ENCODE results near the gene PFKL. TPM values are rescaled to one million over a fixed set of nuclear protein-coding genes. Genes with fewer than 3 reads are reported as not detected.

PFKL gene
- total RNA-seq, 1 experiment from 2014 or later, result 68.8 TPM

DNA sequence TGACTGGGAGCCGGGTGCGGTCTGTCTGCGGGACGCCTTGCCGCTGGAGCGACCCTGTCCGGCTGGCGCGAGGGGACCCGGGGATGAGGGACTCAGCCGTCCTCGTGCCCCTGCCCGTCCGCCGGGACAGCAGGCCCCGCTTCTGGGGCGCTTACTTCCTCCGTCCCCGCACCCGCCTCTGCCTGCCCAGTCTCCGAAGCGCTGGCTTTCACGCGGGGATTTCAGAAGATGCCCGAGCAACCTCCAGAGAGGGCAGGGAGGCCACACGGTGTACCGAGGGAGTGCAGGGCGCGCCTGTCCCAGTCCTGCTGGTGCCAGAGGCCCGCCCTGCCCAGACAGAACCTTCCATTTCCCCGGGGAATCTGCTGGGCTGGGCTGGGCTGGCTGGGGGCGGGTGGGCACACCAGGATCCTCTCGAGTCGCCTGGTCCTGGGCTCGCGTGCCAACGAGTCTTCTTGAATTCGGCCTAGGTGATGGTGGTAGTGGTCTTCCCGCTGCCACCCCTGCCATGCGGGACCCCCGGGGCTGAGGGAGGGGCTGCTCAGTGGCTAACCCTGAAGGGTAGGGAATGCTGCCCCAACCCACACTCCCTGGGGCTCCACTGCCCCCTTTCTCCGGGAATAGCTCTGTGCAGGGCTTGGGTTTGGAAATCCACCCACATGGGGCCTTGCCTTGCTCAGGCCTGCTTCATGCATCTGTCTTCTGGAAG, 51.1 kb downstream of the PFKL start:
- Histone ChIP-seq H4K20me1 (ENCODE audit: insufficient read depth, low read depth, low read length) (no peaks in the 10 kb centered on the region), H3K4me3 (ENCODE audit: low read length) (no peak overlapping the region), H3K79me2 (ENCODE audit: low read length) (no peaks in the 10 kb centered on the region), H2AFZ (ENCODE audit: low read length) (no peak overlapping the region), H3K9ac (ENCODE audit: low read length) (no peak overlapping the region), H3K9me3 (ENCODE audit: low read length) (no peaks in the 10 kb centered on the region), H3K27ac (ENCODE audit: low read length) (no peak overlapping the region), H3K9me2 (replicated peaks; ENCODE audit: insufficient read depth, low read length) (no peaks in the 10 kb centered on the region), H3K27me3 (ENCODE audit: low read length) (no peaks in the 10 kb centered on the region), H3K4me2 (ENCODE audit: low read depth, low read length, poor library complexity, severe bottlenecking) (no peak overlapping the region), H3K36me3 (ENCODE audit: insufficient read depth, low read length) (no peaks in the 10 kb centered on the region), H3K4me1 (ENCODE audit: low read length) (no peaks in the 10 kb centered on the region; the same call in 1 of the 2 replicates)
- DNase-seq, result no peak

DNA sequence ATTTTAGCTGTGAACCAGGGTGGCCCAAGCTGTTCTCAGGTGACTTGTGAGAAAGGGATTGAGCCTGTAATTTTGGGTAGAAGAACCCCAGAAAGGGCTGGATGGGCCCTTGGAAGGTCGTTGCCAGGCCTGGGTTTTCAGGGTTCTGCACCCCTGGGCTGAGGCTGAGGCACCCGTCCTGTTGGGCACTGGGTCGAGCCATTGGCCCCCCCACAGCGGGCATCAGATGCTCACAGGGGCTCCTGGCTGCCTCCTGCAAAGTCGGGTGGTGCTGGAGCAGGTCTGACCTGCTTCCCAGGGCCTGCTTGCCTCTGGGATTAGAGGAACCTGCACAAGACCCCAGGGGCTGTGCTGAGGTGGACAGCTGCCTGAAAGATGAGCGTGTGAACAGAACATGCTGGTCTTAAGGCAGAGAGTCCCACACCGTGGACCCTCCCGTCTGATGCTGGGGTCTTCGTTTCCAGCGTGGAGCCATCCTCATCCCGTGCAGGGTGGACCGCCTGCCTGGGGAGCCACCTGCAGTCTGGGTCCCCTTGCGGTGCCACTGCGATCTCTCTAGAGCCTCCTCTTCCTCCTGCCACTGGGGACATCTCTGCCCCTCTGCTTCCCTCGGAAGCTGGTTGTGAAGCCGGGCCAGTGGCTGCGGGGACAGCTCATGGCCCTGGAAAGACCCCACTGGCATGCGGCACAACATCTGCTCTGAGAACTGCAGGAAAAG, 51.8 kb downstream of the PFKL start:
- no peaks in the 10 kb centered on the region for H3K27me3 ChIP-seq (ENCODE audit: low read length)
- no peaks in the 10 kb centered on the region for H3K36me3 ChIP-seq (ENCODE audit: insufficient read depth, low read length)
- no peaks in the 10 kb centered on the region for H3K9me3 ChIP-seq (ENCODE audit: low read length)
- H3K4me3 ChIP-seq (ENCODE audit: low read length), result no peak overlapping the region
- H3K79me2 ChIP-seq (ENCODE audit: low read length), result no peaks in the 10 kb centered on the region
- H3K4me2 ChIP-seq (ENCODE audit: low read depth, low read length, poor library complexity, severe bottlenecking), result no peak overlapping the region
- H3K9me2 ChIP-seq (replicated peaks; ENCODE audit: insufficient read depth, low read length), result no peaks in the 10 kb centered on the region
- H2AFZ ChIP-seq (ENCODE audit: low read length), result no peak overlapping the region
- H4K20me1 ChIP-seq (ENCODE audit: insufficient read depth, low read depth, low read length), result no peaks in the 10 kb centered on the region
- no peaks in the 10 kb centered on the region; the same call in 1 of the 2 replicates for H3K4me1 ChIP-seq (ENCODE audit: low read length)
- DNase-seq, result no peak
- H3K27ac ChIP-seq (ENCODE audit: low read length), result no peak overlapping the region
- no peak overlapping the region for H3K9ac ChIP-seq (ENCODE audit: low read length)

DNA sequence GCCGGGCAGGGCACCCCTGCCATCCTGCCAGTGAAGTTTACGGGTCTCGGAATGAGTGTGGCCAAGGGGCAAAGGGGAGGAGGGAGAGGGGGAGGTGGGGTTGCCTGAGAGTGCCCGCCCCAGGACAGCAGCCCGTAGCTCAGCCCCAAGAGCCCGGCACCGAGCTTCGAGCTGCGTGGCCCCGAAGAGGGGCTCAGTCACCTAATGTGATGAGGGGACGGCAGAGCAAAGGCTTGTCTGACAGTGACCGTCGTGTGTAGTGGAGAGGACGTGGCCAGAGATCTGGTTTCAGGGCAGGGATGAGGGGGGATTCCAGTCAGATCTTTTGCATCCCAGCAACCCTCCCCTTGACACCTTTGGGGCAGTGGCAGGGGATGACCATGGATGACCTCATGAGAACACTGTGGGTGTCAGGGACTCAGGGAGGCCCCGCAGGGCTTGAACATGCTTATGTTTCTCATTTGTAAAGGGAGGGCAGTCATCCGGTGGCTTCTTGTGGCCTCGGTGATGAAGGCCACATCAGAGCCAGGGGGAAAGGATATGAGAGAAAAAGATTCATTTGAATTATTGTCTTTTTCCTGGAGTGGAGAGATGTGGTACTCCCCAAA, 52.5 kb downstream of the PFKL start:
- no peaks in the 10 kb centered on the region for H3K27me3 ChIP-seq (ENCODE audit: low read length)
- no peaks in the 10 kb centered on the region for H3K9me3 ChIP-seq (ENCODE audit: low read length)
- no peaks in the 10 kb centered on the region for H3K9me2 ChIP-seq (replicated peaks; ENCODE audit: insufficient read depth, low read length)
- H4K20me1 ChIP-seq (ENCODE audit: insufficient read depth, low read depth, low read length), result no peaks in the 10 kb centered on the region
- no peak overlapping the region for H2AFZ ChIP-seq (ENCODE audit: low read length)
- H3K4me1 ChIP-seq (ENCODE audit: low read length), result no peaks in the 10 kb centered on the region; the same call in 1 of the 2 replicates
- H3K36me3 ChIP-seq (ENCODE audit: insufficient read depth, low read length), result no peaks in the 10 kb centered on the region
- DNase-seq, result no peak
- H3K4me2 ChIP-seq (ENCODE audit: low read depth, low read length, poor library complexity, severe bottlenecking), result no peak overlapping the region
- H3K27ac ChIP-seq (ENCODE audit: low read length), result no peak overlapping the region
- H3K4me3 ChIP-seq (ENCODE audit: low read length), result no peak overlapping the region
- no peak overlapping the region for H3K9ac ChIP-seq (ENCODE audit: low read length)
- H3K79me2 ChIP-seq (ENCODE audit: low read length), result no peaks in the 10 kb centered on the region

DNA sequence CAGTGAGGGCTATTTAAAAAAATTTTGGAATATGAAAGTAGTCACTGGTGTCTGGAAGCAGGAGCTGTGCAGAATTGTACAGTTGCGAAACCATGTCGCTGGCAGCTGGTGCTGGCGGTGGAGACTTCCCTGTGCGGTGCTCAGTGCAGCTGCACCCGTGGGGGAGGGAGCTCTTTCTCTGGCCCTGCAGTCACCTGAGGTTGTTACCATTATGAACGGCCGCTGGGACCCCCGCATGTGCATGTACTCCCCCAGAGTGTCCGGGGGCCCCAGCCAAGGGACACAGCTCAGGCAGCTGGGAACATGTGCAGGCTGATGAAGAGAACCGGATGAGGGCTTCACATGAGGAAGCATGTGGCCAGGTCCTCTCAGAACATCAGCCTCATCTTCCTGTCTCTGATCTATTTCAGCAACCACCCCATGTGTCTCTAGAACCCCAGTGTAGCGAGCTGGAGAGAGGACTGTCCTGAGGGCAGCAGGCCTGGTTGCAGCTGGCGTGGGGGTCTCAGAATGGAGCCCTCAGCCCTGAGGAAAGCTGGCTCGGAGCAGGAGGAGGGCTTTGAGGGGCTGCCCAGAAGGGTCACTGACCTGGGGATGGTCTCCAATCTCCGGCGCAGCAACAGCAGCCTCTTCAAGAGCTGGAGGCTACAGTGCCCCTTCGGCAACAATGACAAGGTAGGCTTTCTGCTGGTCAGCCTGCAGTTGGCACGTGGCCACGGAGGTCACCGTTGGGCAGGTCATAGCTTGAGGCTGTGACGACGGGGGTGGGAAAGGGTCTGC, 53.5 kb downstream of the PFKL start, which contains the start of gene TRPM2:
TRPM2 (plus strand) TSS at position 431 of the 780 bp plus-strand sequence; CDS start at position 511, 80 bp downstream.
- Histone ChIP-seq H3K4me1 (ENCODE audit: low read length) (no peaks in the 10 kb centered on the region; the same call in 1 of the 2 replicates), H3K9me3 (ENCODE audit: low read length) (no peaks in the 10 kb centered on the region), H3K9me2 (replicated peaks; ENCODE audit: insufficient read depth, low read length) (no peaks in the 10 kb centered on the region), H4K20me1 (ENCODE audit: insufficient read depth, low read depth, low read length) (no peaks in the 10 kb centered on the region), H3K36me3 (ENCODE audit: insufficient read depth, low read length) (no peaks in the 10 kb centered on the region), H2AFZ (ENCODE audit: low read length) (no peak within 1 kb of the TSS), H3K79me2 (ENCODE audit: low read length) (no peaks in the 10 kb centered on the region), H3K27me3 (ENCODE audit: low read length) (no peaks in the 10 kb centered on the region), H3K4me2 (ENCODE audit: low read depth, low read length, poor library complexity, severe bottlenecking) (no peak within 1 kb of the TSS), H3K9ac (ENCODE audit: low read length) (no peak within 1 kb of the TSS), H3K27ac (ENCODE audit: low read length) (no peak within 1 kb of the TSS), H3K4me3 (ENCODE audit: low read length) (no peak within 1 kb of the TSS)
- DNase-seq, result no peak

DNA sequence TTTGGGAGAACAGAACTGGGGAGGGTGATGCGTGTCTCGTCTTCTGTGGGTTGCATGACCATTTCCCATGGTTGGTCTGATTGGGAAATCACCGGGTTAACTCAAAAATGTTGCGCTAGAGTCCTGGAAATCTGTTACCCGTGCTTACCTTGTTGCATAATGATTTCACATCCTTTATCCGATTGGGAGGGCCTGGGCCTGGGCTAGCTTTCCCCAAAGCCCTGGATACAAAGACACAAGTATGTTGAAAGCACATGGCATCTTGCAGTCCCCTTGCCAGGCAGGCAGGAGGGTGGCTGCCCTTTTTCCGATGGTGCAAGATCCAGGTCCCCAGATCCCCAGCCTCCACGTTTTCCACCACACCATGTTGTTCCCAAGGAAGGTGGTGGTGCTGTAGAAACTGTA, 54.1 kb downstream of the PFKL start:
- H3K4me2 ChIP-seq (ENCODE audit: low read depth, low read length, poor library complexity, severe bottlenecking), result no peak overlapping the region
- H2AFZ ChIP-seq (ENCODE audit: low read length), result no peak overlapping the region
- no peaks in the 10 kb centered on the region for H3K9me2 ChIP-seq (replicated peaks; ENCODE audit: insufficient read depth, low read length)
- H3K4me3 ChIP-seq (ENCODE audit: low read length), result no peak overlapping the region
- H3K79me2 ChIP-seq (ENCODE audit: low read length), result no peaks in the 10 kb centered on the region
- H3K4me1 ChIP-seq (ENCODE audit: low read length), result no peaks in the 10 kb centered on the region; the same call in 1 of the 2 replicates
- no peak overlapping the region for H3K9ac ChIP-seq (ENCODE audit: low read length)
- no peak for DNase-seq
- H3K27ac ChIP-seq (ENCODE audit: low read length), result no peak overlapping the region
- H3K36me3 ChIP-seq (ENCODE audit: insufficient read depth, low read length), result no peaks in the 10 kb centered on the region
- H4K20me1 ChIP-seq (ENCODE audit: insufficient read depth, low read depth, low read length), result no peaks in the 10 kb centered on the region
- H3K27me3 ChIP-seq (ENCODE audit: low read length), result no peaks in the 10 kb centered on the region
- no peaks in the 10 kb centered on the region for H3K9me3 ChIP-seq (ENCODE audit: low read length)

DNA sequence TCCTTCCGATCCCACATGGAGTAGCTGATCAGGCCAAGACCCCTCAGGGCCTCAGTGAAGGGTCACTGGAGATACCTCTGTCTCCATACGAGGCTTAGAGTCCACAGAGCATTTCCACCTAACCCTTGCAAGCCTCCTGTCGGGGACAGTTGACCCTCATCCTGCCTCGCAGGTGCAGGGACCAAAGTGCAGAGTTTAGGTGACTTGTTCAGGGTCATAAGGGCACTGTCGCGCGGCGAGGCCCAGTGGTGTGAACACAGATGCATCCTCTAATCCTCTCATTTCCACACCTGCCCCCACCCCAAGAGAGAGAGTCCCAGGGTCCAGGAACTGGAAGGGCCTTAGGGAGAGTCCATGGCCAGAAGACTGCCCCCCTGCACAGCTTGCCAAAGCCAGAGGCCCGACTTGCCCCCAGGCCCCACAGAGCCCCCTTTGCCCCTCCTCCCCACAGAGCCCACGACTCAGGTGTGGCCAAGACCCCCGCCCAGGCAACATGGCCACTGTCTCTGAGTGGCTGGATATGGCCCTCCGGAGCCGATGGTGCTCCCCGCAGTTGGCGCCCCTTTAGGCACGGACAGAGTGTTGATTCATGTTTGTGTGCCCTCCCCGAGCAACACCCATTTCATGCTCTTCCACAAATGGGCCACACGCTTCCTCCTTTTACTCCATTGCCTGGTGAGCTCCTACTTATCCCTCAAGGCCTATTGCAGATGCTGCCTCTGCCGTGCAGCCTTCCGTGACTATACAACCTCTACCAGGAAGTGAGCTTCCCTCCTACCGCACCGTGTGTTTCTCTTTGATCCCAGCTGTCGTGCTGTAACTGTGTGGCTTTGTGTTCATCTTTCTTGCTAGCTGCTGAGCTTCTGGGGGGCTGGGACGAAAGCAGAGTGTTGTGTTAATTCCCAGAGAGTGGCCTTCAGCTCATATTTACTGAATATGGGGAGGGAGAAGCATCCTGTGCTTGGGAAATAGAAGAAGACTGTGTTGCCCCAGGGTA, 55.2 kb downstream of the PFKL start:
- no peak overlapping the region for H3K27ac ChIP-seq (ENCODE audit: low read length)
- H2AFZ ChIP-seq (ENCODE audit: low read length), result no peak overlapping the region
- no peak overlapping the region for H3K4me2 ChIP-seq (ENCODE audit: low read depth, low read length, poor library complexity, severe bottlenecking)
- H3K9ac ChIP-seq (ENCODE audit: low read length), result no peak overlapping the region
- H3K4me3 ChIP-seq (ENCODE audit: low read length), result no peak overlapping the region
- H3K36me3 ChIP-seq (ENCODE audit: insufficient read depth, low read length), result no peaks in the 10 kb centered on the region
- no peaks in the 10 kb centered on the region for H3K9me2 ChIP-seq (replicated peaks; ENCODE audit: insufficient read depth, low read length)
- H3K9me3 ChIP-seq (ENCODE audit: low read length), result no peaks in the 10 kb centered on the region
- no peaks in the 10 kb centered on the region for H3K79me2 ChIP-seq (ENCODE audit: low read length)
- H3K27me3 ChIP-seq (ENCODE audit: low read length), result no peaks in the 10 kb centered on the region
- no peak for DNase-seq
- no peaks in the 10 kb centered on the region for H4K20me1 ChIP-seq (ENCODE audit: insufficient read depth, low read depth, low read length)
- H3K4me1 ChIP-seq (ENCODE audit: low read length), result no peaks in the 10 kb centered on the region; the same call in 1 of the 2 replicates

DNA sequence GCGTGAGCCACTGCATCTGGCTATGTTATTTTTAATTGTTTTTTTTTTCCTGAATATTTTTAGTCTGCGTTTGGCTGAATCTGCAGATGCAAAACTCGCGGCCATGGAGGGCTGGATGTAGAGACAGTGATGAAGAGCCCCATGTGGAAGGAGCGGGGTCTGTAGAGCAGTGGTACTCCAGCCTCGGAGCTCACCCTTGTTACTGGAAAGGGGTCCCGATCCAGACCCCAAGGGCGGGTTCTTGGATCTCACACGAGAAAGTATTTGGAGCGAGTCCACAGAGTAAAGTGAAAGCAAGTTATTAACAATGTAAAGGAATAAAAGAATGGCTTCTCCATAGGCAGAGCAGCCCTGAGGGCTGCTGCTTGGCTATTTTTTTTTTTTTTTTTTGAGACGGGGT, 56.3 kb downstream of the PFKL start:
- Histone ChIP-seq H4K20me1 (ENCODE audit: insufficient read depth, low read depth, low read length) (no peaks in the 10 kb centered on the region), H3K36me3 (ENCODE audit: insufficient read depth, low read length) (no peaks in the 10 kb centered on the region), H3K9me3 (ENCODE audit: low read length) (no peaks in the 10 kb centered on the region), H3K79me2 (ENCODE audit: low read length) (no peaks in the 10 kb centered on the region), H3K4me2 (ENCODE audit: low read depth, low read length, poor library complexity, severe bottlenecking) (no peak overlapping the region), H3K27me3 (ENCODE audit: low read length) (no peaks in the 10 kb centered on the region), H3K9ac (ENCODE audit: low read length) (no peak overlapping the region), H3K4me1 (ENCODE audit: low read length) (no peaks in the 10 kb centered on the region; the same call in 1 of the 2 replicates), H3K9me2 (replicated peaks; ENCODE audit: insufficient read depth, low read length) (no peaks in the 10 kb centered on the region), H3K4me3 (ENCODE audit: low read length) (no peak overlapping the region), H2AFZ (ENCODE audit: low read length) (no peak overlapping the region), H3K27ac (ENCODE audit: low read length) (no peak overlapping the region)
- DNase-seq, result no peak

Data from Karpas-422 (cell line).